Measurements from ENCODE around the gene SPATS2L.

DNA sequence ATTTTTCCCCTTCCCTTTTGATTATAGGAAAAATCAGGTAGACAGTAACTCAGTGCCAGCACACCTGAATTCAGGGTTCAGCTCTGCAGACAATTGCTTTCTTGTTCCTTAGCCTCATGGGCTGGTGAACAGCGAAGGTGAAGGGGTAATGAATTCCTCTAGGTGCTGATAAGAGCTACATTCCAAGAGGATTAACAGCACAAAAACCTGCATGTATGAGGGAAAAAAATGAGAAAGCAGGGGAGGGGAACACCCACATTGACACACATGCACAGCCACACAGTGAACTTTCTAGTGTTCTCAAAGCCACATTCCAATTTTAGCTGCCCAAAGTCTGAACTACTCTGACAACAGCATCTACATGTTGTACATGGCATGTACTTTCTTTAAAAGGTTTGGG lies 46.1 kb downstream of the SPATS2L start:
- TF ChIP-seq YY1 (IDR thresholded peaks at IDR 0.05; ENCODE audit: insufficient read depth, insufficient read length) (no peak), ZNF274 (IDR thresholded peaks at IDR 0.05; ENCODE audit: low read depth, low read length) (no peak)

All from NT2/D1 (cell line).